HepG2 (cell line): ENCODE measurements around the gene FOXA3. TPM values are rescaled to one million over a fixed set of nuclear protein-coding genes. Genes with fewer than 3 reads are reported as not detected.

Source experiments
- ARNT2 ChIP-seq: sonication (generic); formaldehyde crosslinking; IDR thresholded peaks from 2 replicates; pipeline ENCODE4 v1.8.0; 2022; ENCODE audit warnings: mild to moderate bottlenecking, low read depth, missing genetic modification reagents, moderate library complexity
- HNF1A ChIP-seq, 2 experiments: sonication (generic) in 1 of 2; formaldehyde crosslinking in 1 of 2; IDR thresholded peaks; 2 replicates each; pipeline versions ENCODE4 v1.4.0 to v1.6.1; 2016 to 2020; ENCODE audit warnings: borderline replicate concordance in 1 of 2, low read depth in 1 of 2, mild to moderate bottlenecking in 1 of 2, missing genetic modification reagents in 1 of 2
- HNRNPL ChIP-seq: fragments of 200-400 bp; formaldehyde crosslinking; IDR thresholded peaks from 2 replicates; pipeline ENCODE4 v1.6.1; 2017; ENCODE audit warnings: mild to moderate bottlenecking, low read depth, low read length
- JARID2 ChIP-seq: sonication (generic); formaldehyde crosslinking; IDR thresholded peaks from 2 replicates; pipeline ENCODE4 v1.8.1; 2023; ENCODE audit warnings: missing genetic modification reagents, inconsistent platforms; ENCODE audit not compliant: insufficient replicate concordance
- MNT ChIP-seq: fragments of 450-650 bp; IDR thresholded peaks from 2 replicates; pipeline ENCODE4 v1.6.1; 2016
- SP140L ChIP-seq: sonication (generic); formaldehyde crosslinking; IDR thresholded peaks from 2 replicates; pipeline ENCODE4 v1.4.0; 2020; ENCODE audit warnings: missing genetic modification reagents, borderline replicate concordance
- TEAD2 ChIP-seq: sonication (generic); formaldehyde crosslinking; IDR thresholded peaks from 2 replicates; pipeline ENCODE4 v1.9.0; 2021; ENCODE audit warnings: missing genetic modification reagents
- ZBTB3 ChIP-seq: sonication (generic); formaldehyde crosslinking; IDR thresholded peaks from 2 replicates; pipeline ENCODE4 v1.4.0; 2020; ENCODE audit warnings: low read depth, mild to moderate bottlenecking, moderate library complexity, missing genetic modification reagents, borderline replicate concordance
- ZNF142 ChIP-seq: sonication (generic); formaldehyde crosslinking; IDR thresholded peaks from 2 replicates; pipeline ENCODE4 v1.4.0; 2020; ENCODE audit warnings: missing genetic modification reagents
- ZNF275 ChIP-seq: sonication (generic); formaldehyde crosslinking; IDR thresholded peaks from 2 replicates; pipeline ENCODE4 v1.8.0; 2022; ENCODE audit warnings: missing genetic modification reagents, mild to moderate bottlenecking, inconsistent platforms, borderline replicate concordance
- ZNF335 ChIP-seq: sonication (generic); formaldehyde crosslinking; IDR thresholded peaks from 2 replicates; pipeline ENCODE4 v1.4.0; 2020; ENCODE audit warnings: missing genetic modification reagents
- ZNF343 ChIP-seq: sonication (generic); formaldehyde crosslinking; IDR thresholded peaks from 2 replicates; pipeline ENCODE4 v1.4.0; 2020; ENCODE audit warnings: mild to moderate bottlenecking, missing genetic modification reagents
- ZNF691 ChIP-seq: sonication (generic); formaldehyde crosslinking; IDR thresholded peaks from 2 replicates; pipeline ENCODE4 v1.4.0; 2020; ENCODE audit warnings: missing genetic modification reagents, low read depth, mild to moderate bottlenecking, borderline replicate concordance
- ZNF7 ChIP-seq: IDR thresholded peaks from 2 replicates; pipeline ENCODE4 v1.6.1; 2016; ENCODE audit warnings: missing biosample characterization, missing genetic modification reagents
- polyA plus RNA-seq, 8 experiments: library from polyadenylated mRNA; depleted of rRNA in 3 of 8; stranded (reverse) in 7 of 8; unstranded in 1 of 8; fragments of >200 nt; fragmentation: Illumina TruSeq in 4 of 8; extraction: Trizol in 4 of 8; gene quantifications; 2 replicates each; pipeline versions ENCODE4 v1.2.1 to v1.2.3, GENCODE V29; 2011 to 2016; ENCODE audit warnings: low read depth in 4 of 8, missing spikeins in 1 of 8, mixed read lengths in 1 of 8; ENCODE audit not compliant: insufficient read depth in 1 of 8
- total RNA-seq, 5 experiments: library from RNA; depleted of rRNA; stranded (reverse); fragments of >200 nt; fragmentation: Illumina TruSeq; extraction: Trizol; gene quantifications; 2 replicates each; pipeline ENCODE4 v1.2.3, GENCODE V29; 2016; ENCODE audit warnings: low read depth in 1 of 5

The FOXA3 gene
- total and polyA plus RNA-seq, 2 of the 13 experiments (the other 11 are each of a cell fraction or from before 2014, with no cell fraction given), result 29.8 to 47.6 TPM

- TF ChIP-seq ZNF275 (0 out of 2 replicates have a peak, but pooled peaks have one; percentile 22), TEAD2 (CRISPR knock-in tag) (no peak), SP140L (CRISPR knock-in tag) (no peak), MNT (no peak), ZNF142 (CRISPR knock-in tag) (no peak), ZNF7 (CRISPR knock-in tag) (no peak), JARID2 (no peak), ARNT2 (CRISPR knock-in tag) (no peak), HNF1A (IDR thresholded peaks at IDR 0.05; ENCODE audit: low read depth) (no peak), HNF1A (CRISPR knock-in tag; IDR thresholded peaks at IDR 0.05; ENCODE audit: borderline replicate concordance) (no peak), HNRNPL (no peak), ZBTB3 (CRISPR knock-in tag) (no peak), ZNF335 (CRISPR knock-in tag) (no peak), ZNF343 (CRISPR knock-in tag) (no peak), ZNF691 (no peak)
These were observed 38.0 kb downstream of the FOXA3 start, which contains the start of gene MYPOP (continued) for GRCh38 chr19:45901912-45902650.
